GM12875 (cell line): ENCODE measurements around the gene PMIS2.

ENCODE experiments used
- H3K4me3 ChIP-seq: one replicate; pipeline ENCODE4 v1.5.1; 2011; ENCODE audit warnings: low read depth, low read length, control low read depth
- CTCF ChIP-seq: IDR thresholded peaks from 2 replicates; pipeline ENCODE4 v1.5.1; 2011; ENCODE audit warnings: low read depth, mild to moderate bottlenecking, control low read depth, inconsistent platforms, low read length, moderate library complexity, borderline replicate concordance; ENCODE audit not compliant: insufficient read depth

PMIS2 gene

GRCh38 chr19:35569281-35569781, 16.6 kb upstream of the PMIS2 start:
- no peak for TF ChIP-seq CTCF
- no peak overlapping the region for H3K4me3 ChIP-seq

- no peak overlapping the region for H3K4me3 ChIP-seq
- no peak for TF ChIP-seq CTCF
Measured at GRCh38 chr19:35571406-35571965, 14.5 kb upstream of the PMIS2 start.

GRCh38 chr19:35577918-35578317, 8.1 kb upstream of the PMIS2 start:
- H3K4me3 ChIP-seq, result no peak overlapping the region
- no peak for TF ChIP-seq CTCF

GRCh38 chr19:35578707-35579106, 7.3 kb upstream of the PMIS2 start:
- no peak for TF ChIP-seq CTCF
- no peak overlapping the region for H3K4me3 ChIP-seq

GRCh38 chr19:35582760-35583159, 3.2 kb upstream of the PMIS2 start:
- H3K4me3 ChIP-seq, result no peak overlapping the region
- TF ChIP-seq CTCF, result no peak

- no peak for TF ChIP-seq CTCF
- no peak overlapping the region for H3K4me3 ChIP-seq
Measured at GRCh38 chr19:35587321-35587720, 1.3 kb downstream of the PMIS2 start.

GRCh38 chr19:35590875-35591274, 4.9 kb downstream of the PMIS2 start:
- no peak for TF ChIP-seq CTCF
- no peak overlapping the region for H3K4me3 ChIP-seq
